DOHH2 (cell line): ENCODE data around the gene MMS22L.

Experiments used
- CTCF ChIP-seq: fragments of 200-600 bp; sonication (generic); IDR thresholded peaks from one replicate; pipeline ENCODE4 v1.5.1; 2014; ENCODE audit warnings: antibody characterized with exemption, mild to moderate bottlenecking, low read depth, low read length; ENCODE audit not compliant: poor library complexity, severe bottlenecking
- EZH2phosphoT487 ChIP-seq: fragments of 200-600 bp; sonication (generic); IDR thresholded peaks from 2 replicates; pipeline ENCODE4 v1.6.1; 2017; ENCODE audit warnings: borderline replicate concordance, mild to moderate bottlenecking, antibody characterized with exemption, low read length, moderate library complexity, mixed read lengths

GRCh38 chr6:97304701-97305100 lies 21.7 kb upstream of the MMS22L start:
- TF ChIP-seq CTCF (no peak), EZH2phosphoT487 (no peak)
